Spleen (tissue), 11 donors: ENCODE data around the gene BBOX1. TPM values are rescaled to one million over a fixed set of nuclear protein-coding genes. Genes with fewer than 3 reads are reported as not detected.

Experiments used
- DNase-seq: peaks from one replicate; pipeline ENCODE4 v3.0.0-alpha.2; 2020
- H3K27ac ChIP-seq, 8 donors: fragments of 200-600 bp; sonication (generic) in 7 of 8; 1 replicate in 4 of 8; 2 replicates in 4 of 8; pipeline versions ENCODE4 v1.5.0 to v1.8.0; 2016 to 2021; ENCODE audit warnings: inconsistent platforms in 4 of 8, mild to moderate bottlenecking in 4 of 8, moderate library complexity in 1 of 8
- H3K27me3 ChIP-seq, 7 donors: fragments of 200-600 bp; sonication (generic) in 6 of 7; replicated peaks in 1 of 7; 1 replicate in 4 of 7; 2 replicates in 3 of 7; pipeline versions ENCODE4 v1.5.0 to v1.8.0; 2016 to 2021; ENCODE audit warnings: inconsistent platforms in 3 of 7, mild to moderate bottlenecking in 1 of 7
- H3K36me3 ChIP-seq, 6 donors: fragments of 200-600 bp; sonication (generic) in 5 of 6; 1 replicate in 4 of 6; 2 replicates in 2 of 6; pipeline versions ENCODE4 v1.5.0 to v1.8.0; 2016 to 2021; ENCODE audit warnings: inconsistent platforms in 2 of 6
- H3K4me1 ChIP-seq, 6 donors: fragments of 200-600 bp; sonication (generic) in 5 of 6; 1 replicate in 3 of 6; 2 replicates in 3 of 6; pipeline versions ENCODE4 v1.5.0 to v1.8.0; 2016 to 2021; ENCODE audit warnings: inconsistent platforms in 3 of 6
- H3K4me3 ChIP-seq, 8 donors: fragments of 200-600 bp; sonication (generic) in 7 of 8; 1 replicate in 4 of 8; 2 replicates in 4 of 8; pipeline versions ENCODE4 v1.5.0 to v1.8.0; 2016 to 2021; ENCODE audit warnings: inconsistent platforms in 4 of 8, mild to moderate bottlenecking in 4 of 8, moderate library complexity in 2 of 8
- H3K9me3 ChIP-seq, 8 donors: fragments of 200-600 bp; sonication (generic) in 7 of 8; 1 replicate in 4 of 8; 2 replicates in 4 of 8; pipeline versions ENCODE4 v1.5.0 to v1.8.0; 2016 to 2021; ENCODE audit warnings: inconsistent platforms in 4 of 8
- POLR2A ChIP-seq, 3 donors: fragments of 450-650 bp; IDR thresholded peaks; one replicate each; pipeline ENCODE4 v1.5.1; 2017; ENCODE audit warnings: antibody characterized with exemption in 3 of 3, mild to moderate bottlenecking in 1 of 3
- POLR2AphosphoS5 ChIP-seq, 3 donors: sonication (generic); formaldehyde crosslinking; IDR thresholded peaks; one replicate each; pipeline ENCODE4 v1.5.1; 2017; ENCODE audit warnings: antibody characterized with exemption in 3 of 3
- WGBS, 5 donors: extraction: QIAGEN DNeasy Blood & Tissue Kit in 3 of 5; methylation state at CpG; one replicate each; pipeline versions ENCODE4 v1.1.5 to v1.1.7; 2013 to 2018; 5-methylcytosine and 5-hydroxymethylcytosine counted together
- intact Hi-C: fragments of 100-400 bp; cut with DNase I; formaldehyde crosslinking; loops from one replicate; pipeline ENCODE4 v1.15.0; 2023; ENCODE audit warnings: low total_unique reads
- polyA plus RNA-seq, 3 donors: library from polyadenylated mRNA; stranded (reverse); fragments of 200-250 nt; gene quantifications; one replicate each; pipeline ENCODE4 v1.2.1, GENCODE V29; 2013
- total RNA-seq, 7 donors: library from RNA; depleted of rRNA in 3 of 7; stranded (reverse); fragments of >200 nt in 3 of 7; fragmentation: NEBNext Ultra II Directional in 4 of 7; extraction: Animal tissue kit (Norgen Biotek cat#: 25700) in 4 of 7; gene quantifications; one replicate each; pipeline versions ENCODE4 v1.1.0 to v1.2.1, GENCODE V29; 2016 to 2021
- TF ChIP-seq, protein P1 (sequence below), 11 experiments: fragments of 200-600 bp in 7 of 11; fragments of 450-650 bp in 4 of 11; sonication (generic) in 4 of 11; IDR thresholded peaks in 8 of 11; conservative IDR thresholded peaks in 3 of 11; 1 replicate in 7 of 11; 2 replicates in 4 of 11; pipeline versions ENCODE4 v1.4.0 to v1.8.0; 2016 to 2021; ENCODE audit warnings: antibody characterized with exemption in 11 of 11, inconsistent platforms in 4 of 11, mild to moderate bottlenecking in 1 of 11
- donor health status: healthy with polysubstance abuse.
- donor health status: DM: no; HTN: no; CAD: no; lungs with moderate emphysema.
- donor health status: DM: no; HTN: no; CAD: no.
- donor health status: Bipolar disorder and iron deficiency.
- donor health status: healthy.
- donor health status: DM: no; HTN: no; CAD: no.
- donor health status: DM: yes; HTN: yes; CAD: no.

The BBOX1 gene
- total and polyA plus RNA-seq, 10 donors, result not detected

DNA sequence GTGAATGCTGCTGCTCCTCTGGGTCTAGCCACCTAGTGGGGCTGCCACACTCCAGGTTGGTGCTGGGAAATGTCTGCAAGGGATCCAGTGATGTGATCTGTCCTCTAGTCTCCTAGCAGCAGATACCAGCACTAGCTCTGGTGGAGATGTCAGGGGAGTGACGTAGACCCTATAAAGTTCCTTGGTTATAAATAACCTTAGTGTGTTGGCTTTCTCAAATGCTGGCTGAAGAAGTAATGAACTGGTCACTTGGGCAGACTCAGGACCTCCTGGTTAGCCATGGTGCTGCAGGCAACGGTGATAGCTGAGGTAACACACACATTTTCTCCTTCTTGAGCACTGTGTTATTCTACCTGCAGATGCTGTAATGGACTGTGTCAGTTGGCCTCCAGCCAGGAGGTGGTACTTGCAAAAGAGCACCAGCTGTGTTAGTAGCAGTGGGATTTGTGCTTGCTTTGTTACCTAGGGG, 35.5 kb downstream of the BBOX1 start:
- intact Hi-C loops, result no loop called here
- Histone ChIP-seq H3K4me3 (no peak overlapping the region), H3K9me3 (peaks cover 0 to 16% (median 2%) of the 10 kb centered on the region in 8 donors), H3K27ac (no peak overlapping the region), H3K36me3 (no peaks in the 10 kb centered on the region), H3K27me3 (no peaks in the 10 kb centered on the region), H3K4me1 (no peaks in the 10 kb centered on the region)
- TF ChIP-seq POLR2A (IDR thresholded peaks at IDR 0.05) (no peak), POLR2AphosphoS5 (IDR thresholded peaks at IDR 0.05) (no peak)
- TF ChIP-seq, protein P1, sequence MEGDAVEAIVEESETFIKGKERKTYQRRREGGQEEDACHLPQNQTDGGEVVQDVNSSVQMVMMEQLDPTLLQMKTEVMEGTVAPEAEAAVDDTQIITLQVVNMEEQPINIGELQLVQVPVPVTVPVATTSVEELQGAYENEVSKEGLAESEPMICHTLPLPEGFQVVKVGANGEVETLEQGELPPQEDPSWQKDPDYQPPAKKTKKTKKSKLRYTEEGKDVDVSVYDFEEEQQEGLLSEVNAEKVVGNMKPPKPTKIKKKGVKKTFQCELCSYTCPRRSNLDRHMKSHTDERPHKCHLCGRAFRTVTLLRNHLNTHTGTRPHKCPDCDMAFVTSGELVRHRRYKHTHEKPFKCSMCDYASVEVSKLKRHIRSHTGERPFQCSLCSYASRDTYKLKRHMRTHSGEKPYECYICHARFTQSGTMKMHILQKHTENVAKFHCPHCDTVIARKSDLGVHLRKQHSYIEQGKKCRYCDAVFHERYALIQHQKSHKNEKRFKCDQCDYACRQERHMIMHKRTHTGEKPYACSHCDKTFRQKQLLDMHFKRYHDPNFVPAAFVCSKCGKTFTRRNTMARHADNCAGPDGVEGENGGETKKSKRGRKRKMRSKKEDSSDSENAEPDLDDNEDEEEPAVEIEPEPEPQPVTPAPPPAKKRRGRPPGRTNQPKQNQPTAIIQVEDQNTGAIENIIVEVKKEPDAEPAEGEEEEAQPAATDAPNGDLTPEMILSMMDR (IDR thresholded peaks at IDR 0.05 in 8 of 11, conservative IDR thresholded peaks at IDR 0.05 in 3 of 11), result no peak
- DNase-seq, result no peak
- WGBS, 5 donors, result 72 to 95% (median 81%) methylated on average over 2 of the region's 2 CpGs

DNA sequence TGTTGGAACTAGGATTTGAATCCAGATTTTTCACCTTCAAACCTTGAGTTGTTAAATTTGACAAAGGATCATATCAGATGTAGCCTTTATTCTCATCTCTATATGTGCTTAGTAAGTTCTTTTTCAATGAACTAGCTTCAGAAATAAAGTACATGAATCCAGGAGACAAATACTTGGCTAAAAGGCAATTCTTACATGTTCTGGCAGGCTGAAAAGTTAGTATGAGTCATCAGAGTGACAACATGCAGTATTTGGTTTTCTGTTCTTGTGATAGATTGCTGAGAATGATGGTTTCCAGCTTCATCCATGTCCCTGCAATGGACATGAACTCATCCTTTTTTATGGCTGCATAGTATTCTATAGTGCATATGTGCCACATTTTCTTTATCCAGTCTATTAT, 40.4 kb downstream of the BBOX1 start:
- H3K9me3 ChIP-seq, result peaks cover 0 to 5% (median 0%) of the 10 kb centered on the region in 8 donors

DNA sequence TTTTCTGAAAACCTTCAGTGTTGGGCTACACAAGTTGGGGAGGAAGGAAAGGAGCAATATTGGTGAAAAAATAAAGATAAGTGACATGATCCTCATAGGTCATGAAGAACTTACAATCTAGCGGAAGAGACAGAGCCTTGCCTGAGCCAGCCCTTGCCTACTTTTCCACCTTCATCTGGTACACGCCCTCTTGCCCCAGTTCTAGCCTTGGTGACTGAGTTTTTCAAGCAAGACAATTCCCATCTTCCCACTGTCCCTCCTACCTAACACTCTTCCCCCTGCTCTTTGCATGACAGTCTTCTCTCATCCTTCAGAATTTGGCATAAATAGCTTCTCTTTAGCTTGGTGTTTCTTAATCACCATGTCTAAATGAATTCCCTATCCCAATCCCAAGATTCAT, 42.6 kb downstream of the BBOX1 start:
- intact Hi-C loops, result no loop called here
- WGBS, 5 donors, result 63 to 96% (median 77%) methylated on average over 2 of the region's 2 CpGs

More for the DNA sequence above, 40.4 kb downstream of the BBOX1 start:
- Histone ChIP-seq H3K27ac (no peak overlapping the region), H3K4me3 (no peak overlapping the region), H3K27me3 (no peaks in the 10 kb centered on the region), H3K4me1 (no peaks in the 10 kb centered on the region), H3K36me3 (no peaks in the 10 kb centered on the region)
- intact Hi-C loops, result no loop called here
- TF ChIP-seq POLR2AphosphoS5 (IDR thresholded peaks at IDR 0.05) (no peak), POLR2A (IDR thresholded peaks at IDR 0.05) (no peak)
- TF ChIP-seq, protein P1 (IDR thresholded peaks at IDR 0.05 in 8 of 11, conservative IDR thresholded peaks at IDR 0.05 in 3 of 11), result no peak
- no peak for DNase-seq

DNA sequence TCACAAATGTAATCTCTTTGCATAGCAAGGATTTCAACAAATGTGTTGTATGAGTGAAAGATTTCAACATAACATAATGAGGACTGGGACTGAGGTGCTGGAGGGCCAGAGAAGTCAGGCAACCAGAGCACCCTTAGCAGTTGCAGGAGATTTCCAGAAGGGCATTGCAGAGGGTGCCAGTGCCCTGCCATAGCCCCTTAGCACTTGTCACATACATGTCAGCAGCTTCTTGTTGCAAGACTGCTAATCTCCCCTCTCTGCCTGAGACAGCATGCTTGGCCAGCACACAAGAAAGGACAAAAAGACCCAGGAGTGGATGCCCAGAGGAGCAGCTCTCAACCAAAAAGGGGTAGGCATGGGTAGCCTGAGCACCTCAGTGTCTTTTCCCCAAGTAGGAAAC, 43.2 kb downstream of the BBOX1 start:
- Histone ChIP-seq H3K4me3 (no peak overlapping the region), H3K4me1 (no peaks in the 10 kb centered on the region), H3K36me3 (no peaks in the 10 kb centered on the region), H3K27ac (no peak overlapping the region), H3K9me3 (peaks cover 0 to 5% (median 0%) of the 10 kb centered on the region in 8 donors), H3K27me3 (no peaks in the 10 kb centered on the region)
- intact Hi-C loops, result no loop called here
- no peak for TF ChIP-seq POLR2A (IDR thresholded peaks at IDR 0.05)
- no peak for TF ChIP-seq POLR2AphosphoS5 (IDR thresholded peaks at IDR 0.05)
- TF ChIP-seq, protein P1 (IDR thresholded peaks at IDR 0.05 in 8 of 11, conservative IDR thresholded peaks at IDR 0.05 in 3 of 11), result no peak
- no peak for DNase-seq

More for the DNA sequence above, 42.6 kb downstream of the BBOX1 start:
- H3K9me3 ChIP-seq, result peaks cover 0 to 5% (median 0%) of the 10 kb centered on the region in 8 donors
- DNase-seq, result no peak
- no peaks in the 10 kb centered on the region for H3K4me1 ChIP-seq
- H3K27ac ChIP-seq, result no peak overlapping the region
- no peaks in the 10 kb centered on the region for H3K27me3 ChIP-seq
- no peak overlapping the region for H3K4me3 ChIP-seq
- no peaks in the 10 kb centered on the region for H3K36me3 ChIP-seq
- TF ChIP-seq POLR2A (IDR thresholded peaks at IDR 0.05) (no peak), POLR2AphosphoS5 (IDR thresholded peaks at IDR 0.05) (no peak)
- TF ChIP-seq, protein P1 (IDR thresholded peaks at IDR 0.05 in 8 of 11, conservative IDR thresholded peaks at IDR 0.05 in 3 of 11), result no peak
